T-helper 22 cell (primary cell): ENCODE results near the gene HPCAL1.
A peak's percentile ranks its signal among the peaks of the same experiment; 100 is the strongest.
"Not testable (repeated sequence)": the region's sequence is repeated elsewhere in the genome, so short reads cannot be mapped to it uniquely, and the experiment has no call there.

Experiments used
- DNase-seq: peaks from one replicate; pipeline ENCODE4 v3.0.0-alpha.2; 2020; ENCODE audit warnings: low read depth

Gene HPCAL1

DNA sequence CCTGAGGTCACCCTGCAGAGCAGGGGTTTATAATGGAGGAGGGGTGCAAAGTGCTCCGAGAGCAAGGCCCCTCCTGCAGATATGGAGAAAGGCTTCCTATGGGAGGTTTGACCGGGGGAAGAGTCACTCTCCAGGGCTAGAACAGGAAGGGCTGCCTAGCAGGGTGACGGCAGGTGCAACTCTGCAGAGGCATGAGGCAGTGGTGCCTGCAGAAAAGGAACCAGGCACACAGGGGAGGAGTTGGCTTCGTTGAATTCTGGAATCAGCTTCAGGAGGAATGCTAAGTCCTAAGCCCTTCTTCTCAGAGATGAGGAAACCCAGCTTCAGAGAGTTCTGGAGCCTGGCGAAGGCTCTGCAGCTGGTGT, 17.5 kb upstream of the HPCAL1 start:
- DNase-seq = no peak

DNA sequence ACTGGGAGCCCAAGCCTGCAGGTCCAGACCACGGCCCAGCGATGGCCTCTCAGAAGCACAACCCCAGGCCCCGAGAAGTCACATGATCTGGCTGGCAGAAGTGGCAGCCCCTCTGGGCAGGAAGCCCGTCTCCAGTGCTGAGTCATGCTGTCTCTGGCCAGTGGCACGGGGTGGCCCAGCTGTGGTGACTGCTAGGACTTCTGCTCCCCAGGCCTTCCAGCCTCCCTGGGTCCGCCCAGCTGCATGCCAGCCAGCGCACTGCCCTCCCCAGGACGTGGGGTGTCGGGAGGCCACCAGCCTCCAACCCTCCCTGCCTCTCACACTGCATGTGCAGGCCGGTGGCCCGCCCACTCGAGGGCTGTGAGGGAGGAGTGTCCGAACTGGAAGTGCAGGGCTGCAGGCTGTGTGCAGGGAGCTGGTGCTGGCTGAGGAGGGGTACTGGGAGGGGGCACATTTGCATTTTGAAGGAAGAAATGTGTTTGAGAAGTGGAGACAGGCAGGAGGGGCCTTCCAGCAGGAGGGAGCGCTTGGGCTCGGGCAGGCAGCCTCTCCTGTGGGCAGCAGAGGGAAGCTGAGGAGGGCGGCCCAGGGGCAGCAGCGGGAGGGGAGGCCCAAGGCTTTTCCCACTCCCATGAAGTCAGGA, 17.0 kb upstream of the HPCAL1 start:
- no peak for DNase-seq

DNA sequence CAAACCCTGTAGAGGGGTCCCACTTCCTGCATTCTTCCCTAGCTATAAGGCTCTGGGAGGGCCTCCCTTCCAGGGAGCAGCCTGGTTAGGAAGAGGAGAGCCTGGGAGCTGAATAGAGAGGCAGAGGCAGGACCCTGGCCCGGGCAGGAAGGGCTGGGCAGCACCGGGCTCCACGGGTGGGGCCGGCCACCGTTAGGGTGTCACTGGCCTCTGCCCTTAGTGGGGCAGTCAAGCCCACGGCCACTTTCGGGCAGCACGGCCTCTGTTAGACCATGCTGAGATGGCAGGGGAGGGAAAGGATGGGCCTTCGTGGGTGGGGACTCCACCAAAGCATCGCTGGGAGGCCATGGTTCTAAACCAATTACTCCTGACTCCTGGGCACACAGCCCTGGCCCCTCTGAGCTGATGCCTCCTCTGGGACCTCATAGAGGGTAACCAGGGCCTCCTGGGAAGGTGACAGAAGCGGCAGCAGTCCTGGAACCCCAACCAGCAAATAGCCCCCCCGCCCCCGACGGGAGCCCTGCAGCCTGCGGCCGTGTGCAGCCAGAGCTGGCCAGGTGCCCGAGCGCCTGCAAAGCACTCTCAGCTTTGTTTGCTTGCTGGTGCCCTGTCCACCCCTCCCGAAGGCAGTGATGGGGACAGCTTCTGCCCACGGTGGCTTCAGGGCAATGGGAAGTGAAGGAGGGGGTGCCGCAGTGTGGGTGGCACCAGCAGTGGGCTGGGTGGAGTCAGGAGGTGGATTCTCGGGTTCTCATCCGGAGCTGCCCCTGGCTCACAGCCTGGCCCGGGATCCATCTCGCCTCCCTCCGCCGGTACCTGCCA, 16.3 kb upstream of the HPCAL1 start:
- no peak for DNase-seq

DNA sequence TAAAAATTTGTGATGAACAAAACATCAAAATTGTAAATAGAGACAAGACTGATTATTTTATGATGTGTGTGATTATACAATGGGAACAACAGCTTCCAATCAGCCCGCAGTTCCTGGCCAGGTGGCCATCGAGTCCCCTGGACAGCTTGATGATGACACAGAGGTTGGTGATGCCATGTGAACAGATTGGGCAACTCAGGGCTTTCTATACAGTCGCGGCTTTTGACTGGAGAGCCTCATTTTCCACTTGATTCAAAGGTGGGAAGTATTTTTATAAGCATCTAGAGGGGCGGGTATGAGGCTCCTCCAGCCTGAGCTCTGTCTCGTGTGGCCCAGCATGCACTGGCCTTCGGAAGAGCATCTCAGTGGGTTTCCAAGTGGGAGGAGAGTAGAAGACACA, 14.9 kb upstream of the HPCAL1 start:
- DNase-seq = no peak

DNA sequence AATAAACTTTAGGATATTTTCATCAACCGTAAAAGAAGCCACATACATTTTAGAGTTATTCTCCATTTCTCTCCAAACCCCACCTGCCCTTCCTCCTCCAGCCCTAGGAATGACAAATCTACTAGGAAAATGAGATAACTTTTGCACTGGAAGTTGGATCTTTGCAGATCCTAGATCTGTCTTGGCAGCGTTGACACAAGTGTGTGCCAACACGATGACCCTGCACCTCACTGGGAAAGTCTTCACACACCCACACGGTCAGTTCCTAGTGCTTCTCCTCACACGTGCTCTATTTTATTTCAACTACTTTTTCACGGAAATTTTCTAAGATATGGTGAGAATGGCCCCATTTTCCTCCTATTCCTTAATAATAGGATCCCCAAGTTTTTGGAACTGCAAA, 14.1 kb upstream of the HPCAL1 start:
- DNase-seq = no peak

DNA sequence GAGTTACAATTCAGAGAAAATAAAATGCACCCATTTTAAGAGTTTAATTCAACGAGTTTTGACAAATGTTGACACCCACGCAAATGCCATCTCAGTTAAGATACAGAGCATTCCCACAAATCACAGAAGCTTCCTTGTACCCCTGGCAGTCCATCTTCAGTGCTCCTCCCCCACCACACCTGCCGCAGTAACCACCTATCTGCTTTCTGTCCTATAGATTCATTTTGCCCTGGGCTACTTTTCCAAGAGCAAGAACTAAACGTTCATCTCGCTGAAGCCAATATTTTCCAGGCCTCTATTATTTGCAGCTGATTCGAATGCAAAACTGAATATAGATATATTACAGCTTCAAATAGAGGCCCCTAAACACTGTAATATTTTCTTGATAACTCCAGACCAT, 13.4 kb upstream of the HPCAL1 start:
- no peak for DNase-seq

DNA sequence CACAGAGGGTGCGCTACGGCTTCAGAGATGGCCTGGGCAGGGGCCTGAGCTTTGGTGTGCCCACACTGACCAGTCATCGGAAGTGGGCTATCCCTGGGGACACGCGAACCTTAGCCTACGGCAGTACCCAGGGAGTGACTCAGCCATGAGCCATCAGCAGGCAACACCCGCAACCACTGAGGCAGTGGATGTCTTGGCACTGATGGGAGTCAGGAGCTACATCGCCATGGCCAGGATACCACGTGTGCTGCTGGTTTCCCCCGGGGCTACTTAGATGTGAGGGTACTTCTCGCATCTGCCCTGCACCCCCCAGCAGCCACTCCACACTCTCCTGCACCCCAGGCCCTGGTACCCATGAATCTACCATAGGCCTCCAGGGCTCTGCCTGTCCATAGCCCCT, 12.8 kb upstream of the HPCAL1 start:
- no peak for DNase-seq

DNA sequence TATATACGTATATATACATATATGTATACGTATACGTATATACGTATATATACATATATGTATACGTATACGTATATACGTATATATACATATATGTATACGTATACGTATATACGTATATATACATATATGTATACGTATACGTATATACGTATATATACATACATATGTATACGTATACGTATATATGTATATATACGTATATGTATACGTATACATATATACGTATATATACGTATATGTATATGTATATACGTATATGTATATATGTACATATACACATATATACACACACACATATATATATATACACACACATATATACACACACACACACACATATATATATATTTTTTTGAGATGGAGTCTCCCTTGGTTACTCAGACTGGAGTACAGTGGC, 11.3 kb upstream of the HPCAL1 start:
- DNase-seq = not testable (repeated sequence)

DNA sequence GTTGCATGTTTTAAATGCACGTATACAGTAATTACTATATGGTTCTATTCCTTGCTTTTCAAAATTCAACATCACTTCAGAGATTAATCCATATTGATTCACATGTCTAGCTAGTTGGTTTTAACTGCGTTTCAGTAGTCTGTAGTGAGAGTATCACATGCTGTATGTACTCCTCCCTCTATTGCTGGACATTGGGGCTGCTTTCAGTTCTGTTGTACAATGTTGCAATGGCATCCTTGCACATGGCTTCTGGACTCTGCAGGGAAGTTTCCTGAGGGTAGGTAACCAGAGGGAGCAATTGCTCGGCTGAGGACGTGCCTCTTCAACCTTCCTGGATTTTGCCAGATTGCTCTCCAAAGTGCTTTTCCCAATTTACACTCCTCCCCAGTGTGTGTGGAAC, 10.7 kb upstream of the HPCAL1 start:
- no peak for DNase-seq

DNA sequence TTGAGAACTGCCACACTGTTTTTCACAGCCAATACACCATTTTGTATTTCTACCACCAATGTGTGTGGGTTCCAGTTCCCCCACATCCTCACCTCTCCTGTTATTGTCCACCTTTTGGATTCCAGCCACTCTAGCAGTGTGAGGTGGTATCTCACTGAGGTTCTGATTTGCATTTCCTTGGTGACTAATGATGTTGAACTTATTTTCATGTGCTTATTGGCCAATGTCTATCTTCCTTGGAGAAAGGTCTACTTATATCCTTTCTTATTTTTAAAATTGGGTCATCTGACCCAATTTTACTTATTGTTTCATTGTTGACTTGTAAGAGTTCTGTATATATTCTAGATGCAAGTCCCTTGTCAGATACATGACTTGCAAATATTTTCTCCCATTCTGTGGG, 9.1 kb upstream of the HPCAL1 start:
- no peak for DNase-seq

DNA sequence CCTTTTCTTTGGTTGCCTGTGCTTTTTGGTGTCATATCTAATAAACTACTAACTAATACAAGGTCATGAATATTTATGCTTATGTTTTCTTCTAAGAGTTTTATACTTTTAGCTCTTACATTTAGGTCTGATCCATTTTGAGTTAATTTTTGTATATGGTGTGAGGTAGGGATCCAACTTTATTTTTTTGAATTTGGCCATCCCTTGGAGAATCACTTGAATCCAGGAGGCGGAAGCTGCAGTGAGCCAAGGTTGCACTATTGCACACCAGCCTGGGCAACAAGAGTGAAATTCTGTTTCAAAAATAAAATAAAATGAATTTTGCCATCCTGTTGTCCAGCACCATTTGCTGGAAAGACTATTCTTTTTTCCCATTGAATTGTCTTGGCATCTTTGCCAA, 8.6 kb upstream of the HPCAL1 start:
- DNase-seq = no peak

DNA sequence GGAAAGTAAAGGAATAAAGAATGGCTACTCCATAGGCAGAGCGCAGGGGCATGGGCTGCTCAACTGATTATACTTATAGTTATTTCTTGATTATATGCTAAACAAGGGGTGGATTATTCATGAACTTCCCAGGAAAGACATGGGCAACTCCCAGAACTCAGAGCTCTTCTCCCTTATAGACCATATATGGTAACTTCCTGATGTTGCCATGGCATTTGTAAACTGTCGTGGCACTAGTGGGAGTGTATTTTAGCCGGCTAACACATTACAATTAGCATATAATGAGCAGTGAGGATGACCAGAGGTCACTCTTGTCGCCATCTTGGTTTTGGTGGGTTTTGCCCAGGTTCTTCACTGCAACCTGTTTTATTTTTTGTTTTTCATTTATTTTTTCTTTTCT, 7.1 kb upstream of the HPCAL1 start:
- not testable (repeated sequence) for DNase-seq

DNA sequence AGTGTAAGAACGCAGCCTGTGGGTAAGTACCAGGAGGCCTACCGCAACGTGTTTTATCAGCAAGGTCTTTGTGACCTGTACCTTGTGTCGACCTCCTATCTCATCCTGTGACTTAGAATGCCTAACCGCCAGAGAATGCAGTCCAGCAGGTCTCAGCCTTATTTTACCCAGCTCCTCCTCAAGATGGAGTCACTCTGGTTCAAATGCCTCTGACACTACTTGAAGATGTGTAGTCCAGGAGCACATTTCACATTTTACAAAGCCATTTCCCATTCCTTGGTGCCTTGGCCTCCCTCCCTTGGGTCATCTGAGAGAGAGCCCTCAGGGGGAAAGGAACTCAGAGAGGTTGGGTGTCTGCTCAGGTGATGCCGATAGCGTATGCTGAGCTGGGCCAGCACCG, 6.6 kb upstream of the HPCAL1 start:
- DNase-seq = no peak

DNA sequence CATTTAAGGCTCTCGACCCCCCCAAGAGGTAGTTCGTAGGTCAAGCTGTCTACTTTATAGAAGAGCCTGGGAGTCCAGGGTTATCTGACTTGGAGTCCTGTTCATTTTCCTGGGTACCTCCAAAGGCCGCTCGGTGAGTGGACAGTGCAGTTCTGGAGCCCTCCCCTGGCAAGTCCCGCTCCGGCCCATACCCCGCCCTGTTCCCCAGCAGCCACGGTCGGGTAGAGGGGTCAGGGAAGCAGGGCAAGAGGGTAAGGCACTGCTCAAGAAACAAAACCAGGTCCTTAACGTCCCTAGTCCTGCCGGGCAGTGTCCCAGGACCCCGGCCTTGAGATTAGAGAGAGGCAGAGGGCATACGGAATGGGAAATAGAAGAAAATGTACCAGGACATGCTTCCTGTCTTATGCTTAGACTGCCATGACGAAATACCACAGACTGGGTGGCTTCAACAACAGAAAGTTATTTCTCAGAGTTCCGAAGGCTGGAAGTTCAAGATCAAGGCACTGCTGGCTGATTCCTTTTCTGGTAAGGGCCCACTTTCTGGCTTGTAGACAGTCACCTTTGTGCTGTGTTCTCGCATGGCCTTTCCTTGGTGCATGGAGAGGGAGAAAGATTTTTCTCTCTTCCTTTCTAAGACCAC, 5.4 kb upstream of the HPCAL1 start:
- DNase-seq = no peak

DNA sequence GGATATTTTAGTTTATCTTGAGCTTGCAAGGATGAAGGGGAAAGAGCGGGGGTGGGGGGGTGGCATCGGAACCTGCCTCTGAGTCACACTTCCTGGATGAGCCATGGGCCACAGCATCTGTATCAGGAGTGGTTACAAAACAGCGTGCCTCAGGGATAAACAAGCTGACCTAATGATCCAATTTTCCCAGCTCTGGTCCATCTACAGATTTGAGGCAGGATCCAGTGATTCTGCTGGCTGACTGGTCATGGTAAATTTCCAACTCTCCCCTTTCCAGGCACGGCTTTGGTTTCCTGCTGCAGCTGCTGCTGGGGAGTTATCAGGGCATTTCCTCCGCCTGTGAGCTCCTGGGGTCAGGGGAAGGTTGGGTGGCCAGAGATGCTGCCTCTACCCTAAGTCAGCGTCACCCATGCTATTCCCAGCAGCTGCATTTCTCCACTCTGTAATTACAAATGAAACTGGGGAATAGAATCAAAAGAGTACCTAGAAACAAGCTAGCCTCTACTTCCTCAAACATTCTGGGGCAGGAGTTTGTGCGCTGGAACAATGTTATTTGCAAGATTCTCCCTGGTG, 4.7 kb upstream of the HPCAL1 start:
- DNase-seq = peak; percentile 46

DNA sequence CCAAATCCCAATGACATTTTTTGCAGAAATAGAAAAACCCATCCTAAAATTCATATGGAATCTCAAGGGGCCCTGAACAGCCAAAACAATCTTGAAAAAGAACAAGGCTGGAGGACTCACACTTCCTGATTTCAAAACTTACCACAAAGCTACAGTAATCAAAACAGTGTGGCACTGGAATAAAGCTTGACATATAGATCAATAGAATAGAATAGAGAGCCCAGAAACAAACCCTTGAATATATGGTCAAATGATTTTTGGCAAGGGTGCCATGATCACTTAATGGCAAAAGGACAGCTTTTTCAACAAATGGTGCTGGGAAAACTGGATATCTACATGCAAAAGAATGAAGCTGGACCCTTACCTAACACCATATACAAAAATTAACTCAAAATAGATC, 3.9 kb upstream of the HPCAL1 start:
- not testable (repeated sequence) for DNase-seq

DNA sequence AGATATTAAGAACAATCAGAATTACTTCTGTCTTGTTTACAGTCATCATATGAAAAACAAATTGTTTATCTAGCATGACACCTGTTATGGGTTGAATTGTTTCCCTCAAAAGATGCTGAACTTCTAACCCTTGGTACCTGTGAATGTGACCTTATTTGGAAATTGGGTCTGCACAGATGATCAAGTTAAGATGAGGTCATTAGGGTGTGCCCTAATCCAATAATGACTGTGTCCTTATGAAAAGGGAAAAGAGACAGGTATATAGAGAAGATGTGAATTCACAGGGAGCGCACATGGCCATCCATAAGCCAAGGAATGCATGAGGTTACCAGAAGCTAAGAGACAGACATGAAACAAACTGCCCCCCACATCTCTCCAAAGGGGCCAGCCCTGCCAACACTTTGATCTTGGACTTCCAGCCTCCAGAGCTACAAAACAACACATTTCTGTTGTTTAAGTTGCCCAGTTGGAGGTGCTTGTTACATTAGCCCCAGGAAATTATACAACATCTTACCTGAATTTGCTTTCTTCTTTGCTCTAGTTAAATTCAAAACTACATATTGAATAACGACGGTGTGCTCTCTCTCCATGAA, 2.3 kb upstream of the HPCAL1 start:
- no peak for DNase-seq

DNA sequence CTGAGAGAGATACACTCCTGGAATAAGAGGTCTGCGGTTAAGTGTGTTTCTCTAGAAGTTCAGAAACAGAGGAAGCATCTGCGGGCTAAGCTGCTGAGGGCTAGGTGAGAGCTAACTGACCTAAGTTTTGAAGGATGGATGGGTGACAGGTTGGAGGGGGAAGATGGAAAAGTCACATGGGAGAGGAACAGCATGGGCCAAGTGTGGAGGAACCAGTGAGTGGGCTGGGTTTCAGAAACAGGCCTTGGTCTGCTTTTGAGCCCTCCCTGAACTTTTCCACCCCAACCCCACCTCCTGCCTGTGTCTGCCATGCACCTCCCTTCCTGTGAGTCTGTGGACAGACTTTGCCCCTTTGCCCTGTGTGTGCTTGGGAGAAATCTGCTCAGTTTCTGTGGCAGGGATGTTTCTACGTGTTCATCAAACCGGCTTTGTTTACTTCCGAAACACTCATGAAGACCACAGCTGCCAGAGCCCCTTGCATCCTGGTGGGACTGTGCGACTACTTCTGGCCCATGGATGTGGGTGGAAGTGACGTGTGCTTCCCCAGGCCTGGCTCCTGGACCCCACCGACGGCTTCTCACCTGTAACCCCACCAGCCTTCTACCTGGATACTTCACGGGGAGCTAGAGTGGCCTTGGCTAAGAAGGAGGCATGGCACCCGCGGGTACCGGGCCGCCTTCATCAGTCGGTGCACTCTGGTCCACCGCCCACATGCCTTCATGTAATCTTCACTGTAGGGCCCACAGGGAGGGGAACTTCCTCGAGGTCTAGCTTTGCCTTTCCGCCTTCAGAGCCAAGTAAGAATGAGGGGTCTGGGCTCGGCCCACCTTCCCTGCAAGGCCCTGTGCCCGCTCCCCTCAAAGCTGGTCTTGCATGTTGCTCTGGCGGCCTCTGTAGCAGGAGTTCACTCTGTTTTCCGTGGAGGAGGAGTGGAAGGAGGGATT, 1.4 kb upstream of the HPCAL1 start:
- no peak for DNase-seq

DNA sequence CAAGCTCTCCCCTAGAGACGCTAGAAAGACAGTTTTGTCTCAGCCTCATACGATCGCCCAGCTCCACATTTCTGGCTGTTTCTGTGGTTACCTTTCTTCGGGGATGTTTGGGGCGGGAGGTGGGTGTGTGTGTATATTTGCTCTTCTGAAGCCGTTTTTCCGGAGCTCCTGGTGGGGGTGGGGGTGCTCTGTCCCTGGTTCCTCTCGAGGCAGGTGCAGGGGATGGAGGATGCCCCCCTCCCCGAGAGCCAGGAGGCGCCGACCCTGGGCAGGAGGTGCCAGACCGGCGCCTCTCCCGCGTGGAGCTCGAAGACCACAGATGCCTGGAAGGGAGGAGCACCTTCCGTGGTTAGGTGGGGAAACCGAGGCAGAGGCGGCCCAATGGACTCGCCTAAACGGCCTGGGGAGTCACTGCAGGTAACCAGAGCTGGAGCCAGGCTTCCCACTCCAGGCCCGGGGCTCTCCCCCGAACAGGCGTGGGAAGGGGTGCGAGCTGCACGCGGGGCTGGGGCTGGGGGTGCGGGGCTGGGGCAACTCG, 694 bp upstream of the HPCAL1 start:
- no peak for DNase-seq

DNA sequence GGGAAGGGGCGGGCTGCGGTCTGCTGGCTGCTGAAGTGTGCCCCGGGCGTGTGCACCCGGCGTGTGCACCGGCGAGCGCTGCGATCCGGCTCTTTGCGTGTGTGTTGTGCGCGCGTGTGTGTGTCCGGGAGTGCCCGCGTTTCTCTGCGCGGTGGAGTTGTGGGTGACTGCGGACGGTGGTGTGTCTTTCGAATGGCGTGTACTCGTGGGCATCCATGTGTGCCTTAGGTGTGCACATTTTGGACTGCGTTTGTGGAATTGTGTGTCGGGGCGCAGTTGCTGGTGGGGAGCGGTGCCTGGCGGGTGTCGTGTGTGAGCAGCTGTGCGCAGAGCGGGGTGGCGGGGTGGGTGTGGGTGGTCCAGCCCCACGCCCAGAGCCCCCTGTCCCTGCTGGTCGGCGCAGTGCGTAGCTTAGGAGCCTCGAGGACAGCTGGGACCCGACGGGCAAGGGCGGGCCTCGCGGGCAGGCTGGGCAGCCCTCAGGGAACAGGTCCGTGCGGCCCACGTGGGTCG, 533 bp downstream of the HPCAL1 start:
- no peak for DNase-seq
